Hepatocyte (in vitro differentiated cells): Measurements from ENCODE around the gene PCDHGB4. TPM values are rescaled to one million over a fixed set of nuclear protein-coding genes. Genes with fewer than 3 reads are reported as not detected.
"Not testable (repeated sequence)": the region's sequence is repeated elsewhere in the genome, so short reads cannot be mapped to it uniquely, and the experiment has no call there.

Experiments
- DNase-seq: peaks from one replicate; pipeline ENCODE4 v3.0.0-alpha.2; 2016; ENCODE audit warnings: low spot score
- H2AFZ ChIP-seq: fragments of 200-600 bp; sonication (generic); 2 replicates; pipeline ENCODE4 v1.6.0; 2016; ENCODE audit warnings: antibody characterized with exemption, mild to moderate bottlenecking
- H3K27ac ChIP-seq: fragments of 200-600 bp; sonication (generic); 2 replicates; pipeline ENCODE4 v1.5.1; 2016; ENCODE audit warnings: mild to moderate bottlenecking
- H3K27me3 ChIP-seq: fragments of 200-600 bp; sonication (generic); 2 replicates; pipeline ENCODE4 v1.6.1; 2016
- H3K36me3 ChIP-seq: fragments of 200-600 bp; sonication (generic); replicated peaks from 2 replicates; pipeline ENCODE4 v1.5.1; 2016; ENCODE audit warnings: low read depth; ENCODE audit not compliant: insufficient read depth
- H3K4me1 ChIP-seq: fragments of 200-600 bp; sonication (generic); 2 replicates; pipeline ENCODE4 v1.5.1; 2016; ENCODE audit warnings: mild to moderate bottlenecking, moderate library complexity; ENCODE audit not compliant: insufficient read depth
- H3K4me2 ChIP-seq: fragments of 200-600 bp; sonication (generic); 2 replicates; pipeline ENCODE4 v1.6.0; 2016
- H3K4me3 ChIP-seq: fragments of 200-600 bp; sonication (generic); 2 replicates; pipeline ENCODE4 v1.5.1; 2016; ENCODE audit warnings: mild to moderate bottlenecking
- H3K79me2 ChIP-seq: fragments of 200-600 bp; sonication (generic); 2 replicates; pipeline ENCODE4 v1.6.0; 2017; ENCODE audit warnings: mild to moderate bottlenecking
- H3K9me2 ChIP-seq: fragments of 200-600 bp; sonication (generic); replicated peaks from 2 replicates; pipeline ENCODE4 v1.6.0; 2017; ENCODE audit warnings: mild to moderate bottlenecking; ENCODE audit not compliant: insufficient read depth
- H3K9me3 ChIP-seq: fragments of 200-600 bp; sonication (generic); 2 replicates; pipeline ENCODE4 v1.5.1; 2016; ENCODE audit warnings: low read depth, mild to moderate bottlenecking
- H4K20me1 ChIP-seq: fragments of 200-600 bp; sonication (generic); 2 replicates; pipeline ENCODE4 v1.6.0; 2016; ENCODE audit warnings: mild to moderate bottlenecking; ENCODE audit not compliant: insufficient read depth, poor library complexity, severe bottlenecking
- EZH2 ChIP-seq: fragments of 200-600 bp; sonication (generic); IDR thresholded peaks from 2 replicates; pipeline ENCODE4 v1.6.1; 2016; ENCODE audit warnings: antibody characterized with exemption, mild to moderate bottlenecking, borderline replicate concordance
- EZH2phosphoT487 ChIP-seq: fragments of 200-600 bp; sonication (generic); IDR thresholded peaks from one replicate; pipeline ENCODE4 v1.6.1; 2018; ENCODE audit warnings: antibody characterized with exemption, mild to moderate bottlenecking, low read depth, moderate library complexity; ENCODE audit not compliant: unreplicated experiment, severe bottlenecking
- WGBS: methylation state at CpG from one replicate; pipeline ENCODE4 v1.1.6; 2016; ENCODE audit warnings: low lambda C conversion rate; ENCODE audit errors: missing lambda C conversion rate; 5-methylcytosine and 5-hydroxymethylcytosine counted together
- polyA plus RNA-seq: library from polyadenylated mRNA; unstranded; fragments of >200 nt; fragmentation: Nextera tagmentation; extraction: Ambion mirVana; gene quantifications from 2 replicates; pipeline ENCODE4 v1.2.1, GENCODE V29; 2016
- total RNA-seq: library from RNA; depleted of rRNA; stranded (reverse); fragments of >200 nt; gene quantifications from 2 replicates; pipeline ENCODE4 v1.2.3, GENCODE V29; 2014
- TF ChIP-seq, protein P1 (sequence below): fragments of 200-600 bp; sonication (generic); IDR thresholded peaks from 2 replicates; pipeline ENCODE4 v1.5.1; 2016; ENCODE audit warnings: antibody characterized with exemption, mild to moderate bottlenecking; ENCODE audit not compliant: poor library complexity

The PCDHGB4 gene
- total and polyA plus RNA-seq, 2 experiments from 2014 or later = 17.9 to 20.0 TPM

DNA sequence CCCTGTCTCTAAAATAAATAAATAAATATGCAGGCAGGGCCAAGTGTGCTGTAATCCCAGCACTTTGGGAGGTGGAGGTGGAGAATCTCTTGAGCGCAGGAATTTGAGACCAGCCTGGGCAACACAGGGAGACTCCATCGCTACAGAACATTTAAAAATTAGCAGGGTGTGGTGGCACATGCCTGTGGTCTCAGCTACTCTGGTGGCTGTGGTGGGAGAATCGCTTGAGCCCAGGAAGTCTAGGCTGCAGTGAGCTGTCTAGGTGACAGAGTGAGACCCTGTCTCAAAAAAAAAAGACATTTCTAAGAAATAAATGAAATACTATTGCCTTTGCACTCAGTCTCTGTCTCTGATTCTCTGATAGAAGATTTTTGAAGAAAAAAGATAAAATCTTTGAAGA lies 24.1 kb downstream of the PCDHGB4 start:
- WGBS = 97% methylated on average over 3 of the region's 3 CpGs
- H3K27me3 ChIP-seq = no peaks in the 10 kb centered on the region
- no peak overlapping the region for H3K4me3 ChIP-seq
- peaks cover 25% of the 10 kb centered on the region for H3K79me2 ChIP-seq
- peak overlapping the region; percentile 41 for H3K4me2 ChIP-seq
- H2AFZ ChIP-seq = no peak overlapping the region
- DNase-seq = no peak
- no peak for TF ChIP-seq EZH2
- no peak for TF ChIP-seq EZH2phosphoT487
- TF ChIP-seq, protein P1, sequence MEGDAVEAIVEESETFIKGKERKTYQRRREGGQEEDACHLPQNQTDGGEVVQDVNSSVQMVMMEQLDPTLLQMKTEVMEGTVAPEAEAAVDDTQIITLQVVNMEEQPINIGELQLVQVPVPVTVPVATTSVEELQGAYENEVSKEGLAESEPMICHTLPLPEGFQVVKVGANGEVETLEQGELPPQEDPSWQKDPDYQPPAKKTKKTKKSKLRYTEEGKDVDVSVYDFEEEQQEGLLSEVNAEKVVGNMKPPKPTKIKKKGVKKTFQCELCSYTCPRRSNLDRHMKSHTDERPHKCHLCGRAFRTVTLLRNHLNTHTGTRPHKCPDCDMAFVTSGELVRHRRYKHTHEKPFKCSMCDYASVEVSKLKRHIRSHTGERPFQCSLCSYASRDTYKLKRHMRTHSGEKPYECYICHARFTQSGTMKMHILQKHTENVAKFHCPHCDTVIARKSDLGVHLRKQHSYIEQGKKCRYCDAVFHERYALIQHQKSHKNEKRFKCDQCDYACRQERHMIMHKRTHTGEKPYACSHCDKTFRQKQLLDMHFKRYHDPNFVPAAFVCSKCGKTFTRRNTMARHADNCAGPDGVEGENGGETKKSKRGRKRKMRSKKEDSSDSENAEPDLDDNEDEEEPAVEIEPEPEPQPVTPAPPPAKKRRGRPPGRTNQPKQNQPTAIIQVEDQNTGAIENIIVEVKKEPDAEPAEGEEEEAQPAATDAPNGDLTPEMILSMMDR = no peak
- no peak overlapping the region for H3K27ac ChIP-seq
- peaks cover 7% of the 10 kb centered on the region for H3K36me3 ChIP-seq
- no peaks in the 10 kb centered on the region for H3K9me2 ChIP-seq
- peaks cover 43% of the 10 kb centered on the region for H3K9me3 ChIP-seq
- no peaks in the 10 kb centered on the region for H4K20me1 ChIP-seq
- no peaks in the 10 kb centered on the region for H3K4me1 ChIP-seq

- Histone ChIP-seq H3K9me2 (no peaks in the 10 kb centered on the region), H3K4me1 (no peaks in the 10 kb centered on the region), H3K9me3 (peaks cover 44% of the 10 kb centered on the region), H3K4me2 (peak within 1 kb of the TSS; percentile 73), H3K36me3 (peaks cover 4% of the 10 kb centered on the region), H3K4me3 (peak within 1 kb of the TSS; percentile 44), H2AFZ (peak within 1 kb of the TSS; percentile 53), H3K27me3 (no peaks in the 10 kb centered on the region), H3K27ac (peak within 1 kb of the TSS; percentile 54), H4K20me1 (no peaks in the 10 kb centered on the region), H3K79me2 (peaks cover 25% of the 10 kb centered on the region)
- TF ChIP-seq EZH2 (no peak), EZH2phosphoT487 (no peak)
- TF ChIP-seq, protein P1 = peak; percentile 49
- DNase-seq = peak; percentile 74
- 49% methylated on average over 31 of the region's 31 CpGs for WGBS
Observed at GRCh38 chr5:141412854-141413539, 25.5 kb downstream of the PCDHGB4 start, which contains the start of gene PCDHGA10. TSS of gene PCDHGA10 (plus strand) at chr5:141412987. CDS start at chr5:141413176, 189 bp downstream.

DNA sequence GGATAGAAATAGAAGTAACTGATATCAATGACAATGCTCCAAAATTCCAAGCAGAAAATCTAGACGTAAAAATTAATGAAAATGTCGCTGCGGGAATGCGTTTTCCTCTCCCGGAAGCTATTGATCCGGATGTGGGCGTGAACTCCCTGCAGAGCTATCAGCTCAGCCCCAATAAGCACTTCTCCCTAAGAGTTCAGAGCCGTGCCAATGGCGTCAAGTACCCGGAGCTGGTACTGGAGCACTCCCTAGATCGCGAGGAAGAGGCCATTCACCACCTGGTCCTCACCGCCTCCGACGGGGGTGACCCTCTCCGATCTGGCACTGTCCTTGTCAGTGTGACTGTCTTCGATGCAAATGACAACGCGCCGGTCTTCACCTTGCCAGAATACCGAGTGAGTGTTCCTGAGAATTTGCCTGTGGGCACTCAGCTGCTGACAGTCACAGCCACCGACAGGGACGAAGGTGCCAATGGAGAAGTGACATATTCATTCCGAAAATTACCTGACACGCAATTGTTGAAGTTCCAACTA lies 26.1 kb downstream of the PCDHGB4 start:
- peaks cover 49% of the 10 kb centered on the region for H3K9me3 ChIP-seq
- WGBS = 74% methylated on average over 25 of the region's 25 CpGs

DNA sequence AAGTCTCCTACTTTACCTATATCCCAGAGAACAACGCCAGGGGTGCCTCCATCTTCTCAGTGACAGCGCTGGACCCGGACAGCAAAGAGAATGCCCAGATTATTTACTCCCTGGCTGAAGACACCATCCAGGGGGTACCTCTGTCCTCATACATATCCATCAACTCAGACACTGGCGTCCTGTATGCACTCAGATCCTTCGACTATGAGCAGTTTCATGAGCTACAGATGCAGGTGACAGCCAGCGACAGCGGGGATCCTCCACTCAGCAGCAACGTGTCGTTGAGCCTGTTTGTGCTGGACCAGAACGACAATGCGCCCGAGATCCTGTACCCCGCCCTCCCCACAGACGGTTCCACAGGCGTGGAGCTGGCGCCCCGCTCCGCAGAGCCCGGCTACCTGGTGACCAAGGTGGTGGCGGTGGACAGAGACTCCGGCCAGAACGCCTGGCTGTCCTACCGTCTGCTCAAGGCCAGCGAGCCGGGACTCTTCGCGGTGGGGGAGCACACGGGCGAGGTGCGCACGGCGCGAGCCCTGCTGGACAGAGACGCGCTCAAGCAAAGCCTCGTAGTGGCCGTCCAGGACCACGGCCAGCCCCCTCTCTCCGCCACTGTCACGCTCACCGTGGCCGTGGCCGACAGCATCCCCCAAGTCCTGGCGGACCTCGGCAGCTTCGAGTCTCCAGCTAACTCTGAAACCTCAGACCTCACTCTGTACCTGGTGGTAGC lies 27.2 kb downstream of the PCDHGB4 start:
- H3K27me3 ChIP-seq, H3K4me3 ChIP-seq, H4K20me1 ChIP-seq, H3K9me2 ChIP-seq, H3K4me1 ChIP-seq, H3K36me3 ChIP-seq, DNase-seq, H3K27ac ChIP-seq, H3K4me2 ChIP-seq, H2AFZ ChIP-seq: not testable (repeated sequence)
- Histone ChIP-seq H3K79me2 (peaks cover 16% of the 10 kb centered on the region), H3K9me3 (peaks cover 49% of the 10 kb centered on the region)
- 99% methylated on average over 43 of the region's 46 CpGs for WGBS

More for the DNA sequence above, 26.1 kb downstream of the PCDHGB4 start:
- Histone ChIP-seq H3K9me2 (no peaks in the 10 kb centered on the region), H4K20me1 (no peaks in the 10 kb centered on the region), H3K79me2 (peaks cover 24% of the 10 kb centered on the region), H3K4me2 (peak overlapping the region; percentile 73), H3K36me3 (peaks cover 4% of the 10 kb centered on the region), H2AFZ (peak overlapping the region; percentile 53), H3K4me3 (peak overlapping the region; percentile 4), H3K27me3 (no peaks in the 10 kb centered on the region), H3K27ac (no peak overlapping the region), H3K4me1 (no peaks in the 10 kb centered on the region)
- TF ChIP-seq, protein P1 = no peak
- TF ChIP-seq EZH2 (no peak), EZH2phosphoT487 (no peak)
- no peak for DNase-seq

DNA sequence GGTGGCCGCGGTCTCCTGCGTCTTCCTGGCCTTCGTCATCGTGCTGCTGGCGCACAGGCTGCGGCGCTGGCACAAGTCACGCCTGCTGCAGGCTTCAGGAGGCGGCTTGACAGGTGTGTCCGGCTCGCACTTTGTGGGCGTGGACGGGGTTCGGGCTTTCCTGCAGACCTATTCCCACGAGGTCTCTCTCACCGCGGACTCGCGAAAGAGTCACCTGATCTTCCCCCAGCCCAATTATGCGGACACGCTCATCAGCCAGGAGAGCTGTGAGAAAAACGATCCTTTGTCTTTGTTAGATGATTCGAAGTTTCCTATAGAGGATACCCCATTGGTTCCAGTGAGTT lies 27.7 kb downstream of the PCDHGB4 start:
- not testable (repeated sequence) for H2AFZ ChIP-seq, H3K27ac ChIP-seq, H3K4me2 ChIP-seq, H3K27me3 ChIP-seq, DNase-seq, H3K36me3 ChIP-seq, H4K20me1 ChIP-seq, H3K4me3 ChIP-seq, H3K9me2 ChIP-seq, H3K4me1 ChIP-seq
- WGBS = over 99% methylated on average over 22 of the region's 24 CpGs
- H3K79me2 ChIP-seq = peaks cover 17% of the 10 kb centered on the region
- peaks cover 52% of the 10 kb centered on the region for H3K9me3 ChIP-seq
